AG09309 (cell line): ENCODE results near the gene ITCH.
"Not testable (repeated sequence)": the region's sequence is repeated elsewhere in the genome, so short reads cannot be mapped to it uniquely, and the experiment has no call there.

Experiments used
- DNase-seq: peaks from one replicate; pipeline ENCODE4 v3.0.0-alpha.2; 2010; ENCODE audit warnings: low read depth
- H3K4me3 ChIP-seq: 2 replicates; pipeline ENCODE4 v1.5.1; 2011; ENCODE audit warnings: mild to moderate bottlenecking, low read depth, low read length, moderate library complexity; ENCODE audit not compliant: control insufficient read depth
- TF ChIP-seq, protein P1 (sequence below): IDR thresholded peaks from 2 replicates; pipeline ENCODE4 v1.5.1; 2011; ENCODE audit warnings: mild to moderate bottlenecking, low read depth, low read length, inconsistent platforms; ENCODE audit not compliant: insufficient read depth, control insufficient read depth; ENCODE audit errors: missing control alignments

The ITCH gene

DNA sequence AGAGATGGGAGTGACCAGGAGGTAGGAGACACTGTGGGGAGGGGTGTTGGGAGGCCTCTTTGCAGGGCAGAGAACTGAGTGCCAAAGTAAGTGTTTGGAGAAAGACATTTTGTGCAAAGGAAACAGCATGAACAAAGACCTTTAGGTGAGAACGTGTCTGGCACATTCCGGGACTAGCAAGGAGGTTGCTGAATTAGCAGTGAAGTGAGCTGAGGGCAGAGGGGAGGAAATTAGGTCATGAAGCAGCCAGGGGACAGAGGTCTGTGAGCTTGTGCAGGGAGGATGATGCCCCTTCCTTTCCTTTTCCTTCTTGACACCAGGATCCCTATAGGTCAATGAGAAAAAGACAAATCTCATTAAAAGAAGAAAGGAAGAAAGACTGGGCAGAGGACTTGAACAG, 38.5 kb upstream of the ITCH start:
- TF ChIP-seq, protein P1, sequence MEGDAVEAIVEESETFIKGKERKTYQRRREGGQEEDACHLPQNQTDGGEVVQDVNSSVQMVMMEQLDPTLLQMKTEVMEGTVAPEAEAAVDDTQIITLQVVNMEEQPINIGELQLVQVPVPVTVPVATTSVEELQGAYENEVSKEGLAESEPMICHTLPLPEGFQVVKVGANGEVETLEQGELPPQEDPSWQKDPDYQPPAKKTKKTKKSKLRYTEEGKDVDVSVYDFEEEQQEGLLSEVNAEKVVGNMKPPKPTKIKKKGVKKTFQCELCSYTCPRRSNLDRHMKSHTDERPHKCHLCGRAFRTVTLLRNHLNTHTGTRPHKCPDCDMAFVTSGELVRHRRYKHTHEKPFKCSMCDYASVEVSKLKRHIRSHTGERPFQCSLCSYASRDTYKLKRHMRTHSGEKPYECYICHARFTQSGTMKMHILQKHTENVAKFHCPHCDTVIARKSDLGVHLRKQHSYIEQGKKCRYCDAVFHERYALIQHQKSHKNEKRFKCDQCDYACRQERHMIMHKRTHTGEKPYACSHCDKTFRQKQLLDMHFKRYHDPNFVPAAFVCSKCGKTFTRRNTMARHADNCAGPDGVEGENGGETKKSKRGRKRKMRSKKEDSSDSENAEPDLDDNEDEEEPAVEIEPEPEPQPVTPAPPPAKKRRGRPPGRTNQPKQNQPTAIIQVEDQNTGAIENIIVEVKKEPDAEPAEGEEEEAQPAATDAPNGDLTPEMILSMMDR, result no peak
- DNase-seq, result no peak
- no peak overlapping the region for H3K4me3 ChIP-seq

GRCh38 chr20:34328207-34328606, 34.9 kb upstream of the ITCH start:
- DNase-seq, H3K4me3 ChIP-seq: not testable (repeated sequence)

- H3K4me3 ChIP-seq, result no peak overlapping the region
- no peak for DNase-seq
- TF ChIP-seq, protein P1, result no peak
Observed at GRCh38 chr20:34328928-34329677, 34.0 kb upstream of the ITCH start.

- H3K4me3 ChIP-seq, DNase-seq: not testable (repeated sequence)
Observed at GRCh38 chr20:34330861-34331544, 32.1 kb upstream of the ITCH start.

DNA sequence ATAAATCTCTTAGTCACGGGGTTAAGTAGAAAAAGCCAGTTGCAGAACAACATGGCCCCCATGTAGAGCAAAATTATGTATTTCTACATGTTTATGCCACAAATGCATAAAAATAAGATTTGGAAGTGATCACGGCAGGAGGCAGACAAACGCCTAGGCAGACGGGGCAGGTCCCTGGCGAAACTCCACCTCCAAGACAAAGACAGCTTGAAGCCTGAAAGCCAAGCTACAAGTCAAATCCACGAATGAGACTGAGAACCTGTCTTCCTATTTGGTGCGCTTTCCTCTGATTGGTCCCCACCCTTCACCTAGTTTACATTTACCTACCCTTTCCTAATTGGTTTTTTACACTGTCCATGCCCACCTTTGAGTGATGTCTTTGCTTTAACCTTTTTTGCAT, 31.2 kb upstream of the ITCH start:
- DNase-seq, result no peak
- no peak overlapping the region for H3K4me3 ChIP-seq
- TF ChIP-seq, protein P1, result no peak

GRCh38 chr20:34332262-34332920, 30.7 kb upstream of the ITCH start:
- no peak overlapping the region for H3K4me3 ChIP-seq
- no peak for DNase-seq
- TF ChIP-seq, protein P1, result no peak

DNA sequence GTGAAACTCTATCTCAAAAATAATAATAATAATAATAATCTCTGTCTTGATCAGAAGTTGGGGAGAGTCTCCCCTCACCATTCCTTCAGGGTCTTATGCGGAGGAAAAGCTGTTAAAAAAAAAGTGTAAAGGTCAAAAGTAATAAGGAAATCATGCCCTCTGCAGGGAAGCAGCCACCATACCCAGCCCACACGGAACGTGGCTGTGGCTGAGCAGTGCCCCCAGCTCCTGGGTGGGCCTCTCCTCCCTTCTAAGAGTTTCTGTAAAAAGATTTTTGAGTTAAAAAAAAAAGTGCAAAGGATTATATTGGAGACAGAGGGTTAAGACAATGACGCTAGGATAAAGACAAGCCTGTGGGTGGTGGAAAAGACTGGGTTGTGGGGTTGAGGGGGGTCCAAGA, 29.3 kb upstream of the ITCH start:
- H3K4me3 ChIP-seq, result no peak overlapping the region
- TF ChIP-seq, protein P1, result no peak
- no peak for DNase-seq
